ENCODE measurements around the gene RCBTB2. TPM values are rescaled to one million over a fixed set of nuclear protein-coding genes. Genes with fewer than 3 reads are reported as not detected.

RCBTB2 gene
- total RNA-seq, 2 experiments from 2014 or later: 1.6 to 2.2 TPM

DNA sequence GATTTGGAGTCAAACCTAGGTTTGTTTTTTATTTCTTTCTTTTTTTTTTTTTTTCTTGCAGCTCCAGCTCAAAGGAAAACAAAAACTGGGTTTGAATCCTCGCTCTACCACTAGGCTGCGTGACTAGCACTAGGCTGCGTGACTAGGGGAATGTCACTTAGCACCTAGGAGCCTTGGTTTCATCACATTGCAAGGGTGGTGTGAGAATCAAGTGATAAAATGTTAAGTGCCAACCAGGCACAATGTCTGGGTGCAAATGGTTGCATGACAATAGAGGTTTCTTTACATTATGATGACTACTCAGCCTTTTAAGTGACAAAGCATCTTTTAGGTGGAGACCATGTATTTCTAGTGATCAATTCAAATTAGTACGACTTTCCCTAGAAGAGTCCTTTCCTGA lies 27.9 kb downstream of the RCBTB2 start:
- no peaks in the 10 kb centered on the region for H3K27me3 Mint-ChIP-seq
- peak overlapping the region; percentile 92 for H3K27ac Mint-ChIP-seq
- peaks cover 34% of the 10 kb centered on the region for H3K4me1 Mint-ChIP-seq (ENCODE audit: low read depth)
- H3K9me3 Mint-ChIP-seq: peaks cover 3% of the 10 kb centered on the region
- intact Hi-C loops (cut with micrococcal nuclease): loop anchor here (2.0 to 10.0 kb wide), 2 partner anchors 58 to 270 kb away; partner anchors contain the start of gene ITM2B
- CTCF ChIA-PET: interaction anchor here (0.8 to 2.0 kb wide), 8 partner anchors 10 to 419 kb away, joined by 3 to 7 read pairs (median 4); no protein-coding TSS in a partner anchor
- ATAC-seq (peak; percentile 43), DNase-seq (peak; percentile 42)
- TF ChIP-seq, protein P1, sequence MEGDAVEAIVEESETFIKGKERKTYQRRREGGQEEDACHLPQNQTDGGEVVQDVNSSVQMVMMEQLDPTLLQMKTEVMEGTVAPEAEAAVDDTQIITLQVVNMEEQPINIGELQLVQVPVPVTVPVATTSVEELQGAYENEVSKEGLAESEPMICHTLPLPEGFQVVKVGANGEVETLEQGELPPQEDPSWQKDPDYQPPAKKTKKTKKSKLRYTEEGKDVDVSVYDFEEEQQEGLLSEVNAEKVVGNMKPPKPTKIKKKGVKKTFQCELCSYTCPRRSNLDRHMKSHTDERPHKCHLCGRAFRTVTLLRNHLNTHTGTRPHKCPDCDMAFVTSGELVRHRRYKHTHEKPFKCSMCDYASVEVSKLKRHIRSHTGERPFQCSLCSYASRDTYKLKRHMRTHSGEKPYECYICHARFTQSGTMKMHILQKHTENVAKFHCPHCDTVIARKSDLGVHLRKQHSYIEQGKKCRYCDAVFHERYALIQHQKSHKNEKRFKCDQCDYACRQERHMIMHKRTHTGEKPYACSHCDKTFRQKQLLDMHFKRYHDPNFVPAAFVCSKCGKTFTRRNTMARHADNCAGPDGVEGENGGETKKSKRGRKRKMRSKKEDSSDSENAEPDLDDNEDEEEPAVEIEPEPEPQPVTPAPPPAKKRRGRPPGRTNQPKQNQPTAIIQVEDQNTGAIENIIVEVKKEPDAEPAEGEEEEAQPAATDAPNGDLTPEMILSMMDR (IDR thresholded peaks at IDR 0.05): no peak
- peak overlapping the region; percentile 39 for H3K4me3 Mint-ChIP-seq
- POLR2A ChIA-PET: interaction anchor here (1.1 to 1.8 kb wide), 4 partner anchors 8 to 26 kb away, joined by 3 to 8 read pairs (median 5); no protein-coding TSS in a partner anchor
- no peaks in the 10 kb centered on the region for H3K36me3 Mint-ChIP-seq (ENCODE audit: low read depth)

DNA sequence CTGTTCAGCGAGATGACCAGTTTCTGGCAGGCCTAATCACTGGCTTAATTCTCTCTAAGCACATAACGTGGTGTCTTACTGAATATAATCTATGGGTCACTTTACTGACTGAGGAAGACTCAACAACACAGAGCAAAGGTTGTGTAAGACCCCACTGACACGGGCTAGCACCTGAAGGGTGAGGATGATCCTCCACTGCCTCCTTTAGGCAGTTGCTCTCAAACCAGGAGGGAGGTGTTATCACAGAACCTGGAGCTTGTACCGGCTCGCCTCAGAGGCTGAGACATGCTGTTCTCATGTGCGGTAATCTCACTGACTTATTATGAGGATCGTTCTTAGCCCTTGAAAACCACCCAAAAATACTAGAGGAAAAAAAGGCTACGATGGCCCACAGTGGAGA lies 28.3 kb downstream of the RCBTB2 start:
- no peak for ATAC-seq
- ChIA-PET CTCF (interaction anchor here (0.8 to 2.0 kb wide), 7 partner anchors 9 to 419 kb away, joined by 3 to 7 read pairs (median 4); no protein-coding TSS in a partner anchor), POLR2A (interaction anchor here (1.1 to 1.8 kb wide), 2 partner anchors 12 to 26 kb away, joined by 5 read pairs; no protein-coding TSS in a partner anchor)
- TF ChIP-seq, protein P1 (IDR thresholded peaks at IDR 0.05): no peak
- Mint-ChIP-seq H3K9me3 (peaks cover 3% of the 10 kb centered on the region), H3K4me1 (ENCODE audit: low read depth) (peaks cover 34% of the 10 kb centered on the region), H3K4me3 (no peak overlapping the region), H3K36me3 (ENCODE audit: low read depth) (no peaks in the 10 kb centered on the region), H3K27me3 (no peaks in the 10 kb centered on the region), H3K27ac (peak overlapping the region; percentile 92)
- no peak for DNase-seq
- intact Hi-C loops (cut with micrococcal nuclease): loop anchor here (2.0 to 10.0 kb wide), 2 partner anchors 58 to 270 kb away; partner anchors contain the start of gene ITM2B

DNA sequence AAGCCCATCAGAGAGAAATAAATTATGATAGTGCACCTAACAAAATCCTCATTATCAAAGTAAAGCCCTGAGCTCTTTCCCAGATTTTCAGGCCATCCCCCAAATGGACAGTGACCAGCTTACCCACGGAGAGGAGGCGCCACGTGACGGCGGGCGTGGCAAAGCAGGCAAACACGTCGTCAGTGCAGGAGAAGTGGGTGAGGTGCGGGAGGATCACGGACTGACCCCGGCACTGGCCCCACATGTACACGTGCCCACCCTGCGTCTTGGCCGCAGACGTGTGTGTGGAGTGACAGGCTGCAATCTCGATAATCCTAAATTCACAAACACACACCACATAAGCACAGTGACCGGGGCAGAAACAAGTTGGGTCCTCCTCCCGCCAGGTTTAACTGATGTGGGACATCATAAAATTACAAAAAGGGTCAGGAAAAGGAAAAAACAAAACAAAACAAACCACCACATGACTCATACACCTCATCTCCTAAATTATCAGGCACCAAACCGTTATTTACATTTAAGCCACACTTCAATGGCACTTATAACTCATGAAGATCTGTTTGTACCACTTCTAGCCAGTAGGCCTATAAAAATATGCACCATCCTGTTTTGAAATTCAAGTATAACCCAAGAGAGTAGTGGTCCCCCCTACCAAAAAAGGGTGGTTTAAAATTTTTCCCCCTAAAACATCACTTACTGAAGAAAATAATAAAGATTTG lies 30.1 kb downstream of the RCBTB2 start:
- DNase-seq (no peak), ATAC-seq (no peak)
- TF ChIP-seq, protein P1 (IDR thresholded peaks at IDR 0.05): no peak
- Mint-ChIP-seq H3K36me3 (ENCODE audit: low read depth) (no peaks in the 10 kb centered on the region), H3K27ac (no peak overlapping the region), H3K4me1 (ENCODE audit: low read depth) (peaks cover 34% of the 10 kb centered on the region), H3K9me3 (peaks cover 3% of the 10 kb centered on the region), H3K27me3 (no peaks in the 10 kb centered on the region), H3K4me3 (no peak overlapping the region)
- ChIA-PET POLR2A (interaction anchor here (1.8 kb wide), 1 partner anchor 10 kb away, joined by 5 read pairs; no protein-coding TSS in a partner anchor), CTCF (interaction anchor here (0.6 kb wide), 1 partner anchor 507 kb away, joined by 3 read pairs; no protein-coding TSS in a partner anchor)
- intact Hi-C loops (cut with micrococcal nuclease): loop anchor here (10.0 kb wide), 1 partner anchor 268 kb away; the partner anchor contains the start of gene ITM2B

DNA sequence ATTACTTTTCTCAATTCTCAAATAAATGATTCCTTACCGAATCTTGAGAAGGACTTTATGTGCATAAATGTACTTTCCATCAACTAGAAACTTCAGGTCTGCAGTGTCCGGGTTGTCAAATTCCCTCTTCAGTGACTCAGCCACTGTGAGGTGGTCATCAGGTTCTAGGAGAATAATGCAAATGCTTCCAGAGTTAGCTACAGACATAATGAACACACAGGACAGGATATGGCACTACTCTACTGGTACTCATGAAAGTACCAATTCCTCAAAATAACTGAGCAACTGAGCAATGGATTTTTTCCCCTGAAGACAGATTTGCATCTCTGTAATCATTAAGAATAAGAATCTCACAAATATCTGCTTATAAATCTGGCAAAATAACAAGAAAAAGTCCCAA lies 31.2 kb downstream of the RCBTB2 start:
- Mint-ChIP-seq H3K4me3 (no peak overlapping the region), H3K4me1 (ENCODE audit: low read depth) (peaks cover 38% of the 10 kb centered on the region), H3K36me3 (ENCODE audit: low read depth) (no peaks in the 10 kb centered on the region), H3K27ac (no peak overlapping the region), H3K9me3 (peaks cover 3% of the 10 kb centered on the region), H3K27me3 (no peaks in the 10 kb centered on the region)
- DNase-seq (no peak), ATAC-seq (no peak)
- intact Hi-C loops (cut with micrococcal nuclease): loop anchor here (10.0 kb wide), 1 partner anchor 267 kb away; the partner anchor contains the start of gene ITM2B
- TF ChIP-seq, protein P1 (IDR thresholded peaks at IDR 0.05): no peak
- CTCF ChIA-PET: no interaction called here
- POLR2A ChIA-PET: no interaction called here

Data from activated CD8-positive, alpha-beta T cell treated with anti-CD3 and anti-CD28 coated beads for 36 hours (primary cell).